Umbilical cord (tissue), 2 donors: Measurements from ENCODE around the gene SSNA1. TPM values are rescaled to one million over a fixed set of nuclear protein-coding genes. Genes with fewer than 3 reads are reported as not detected.
A peak's percentile ranks its signal among the peaks of the same experiment; 100 is the strongest.

Source experiments
- DNase-seq: peaks from one replicate; pipeline ENCODE4 v3.0.0-alpha.2; 2015; ENCODE audit warnings: low spot score
- total RNA-seq: library from RNA; depleted of rRNA; stranded (reverse); fragments of >200 nt; gene quantifications from one replicate; pipeline ENCODE4 v1.2.3, GENCODE V29; 2014; ENCODE audit warnings: low replicate concordance; ENCODE audit not compliant: insufficient read depth

The SSNA1 gene, protein sequence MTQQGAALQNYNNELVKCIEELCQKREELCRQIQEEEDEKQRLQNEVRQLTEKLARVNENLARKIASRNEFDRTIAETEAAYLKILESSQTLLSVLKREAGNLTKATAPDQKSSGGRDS
- 30.8 TPM for total RNA-seq

DNA sequence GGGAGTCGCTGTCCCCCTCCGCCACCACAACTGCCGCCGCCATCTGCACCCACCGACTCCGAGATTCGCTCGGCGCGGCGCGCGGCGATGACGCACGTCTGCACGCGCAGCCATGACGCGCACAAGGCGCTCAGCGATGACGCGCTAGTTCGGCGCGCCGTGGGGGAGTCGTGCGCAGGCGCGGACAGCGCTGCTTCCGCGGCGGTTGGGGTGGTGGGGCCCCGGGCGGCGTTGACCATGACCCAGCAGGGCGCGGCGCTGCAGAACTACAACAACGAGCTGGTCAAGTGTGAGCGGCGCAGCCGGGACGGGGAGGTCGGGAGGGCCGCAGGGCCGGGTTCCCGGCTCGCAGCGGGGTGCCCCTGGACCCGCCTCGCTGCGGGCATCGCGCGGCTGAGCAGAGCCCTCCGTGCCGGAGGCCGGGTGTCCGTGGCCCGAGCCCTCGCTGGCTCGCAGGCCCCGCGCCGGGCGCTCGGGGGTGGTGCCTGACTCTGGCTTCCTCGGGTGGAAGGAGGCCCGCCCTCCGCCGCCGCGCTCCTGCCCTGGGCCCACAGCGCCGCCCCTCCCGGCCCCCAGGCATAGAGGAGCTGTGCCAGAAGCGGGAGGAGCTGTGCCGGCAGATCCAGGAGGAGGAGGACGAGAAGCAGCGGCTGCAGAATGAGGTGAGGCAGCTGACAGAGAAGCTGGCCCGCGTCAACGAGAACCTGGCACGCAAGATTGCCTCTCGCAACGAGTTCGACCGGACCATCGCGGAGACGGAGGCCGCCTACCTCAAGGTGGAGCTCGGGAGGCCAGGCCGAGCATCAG lies at the start of gene SSNA1, which contains the start of gene ANAPC2:
SSNA1 (plus strand) TSS at position 187 of the 807 bp plus-strand sequence; CDS start at position 238, 51 bp downstream.
ANAPC2 (minus strand) TSS at position 71 of the 807 bp plus-strand sequence; CDS start at position 43, 28 bp downstream.
- DNase-seq, result peak; percentile 96

DNA sequence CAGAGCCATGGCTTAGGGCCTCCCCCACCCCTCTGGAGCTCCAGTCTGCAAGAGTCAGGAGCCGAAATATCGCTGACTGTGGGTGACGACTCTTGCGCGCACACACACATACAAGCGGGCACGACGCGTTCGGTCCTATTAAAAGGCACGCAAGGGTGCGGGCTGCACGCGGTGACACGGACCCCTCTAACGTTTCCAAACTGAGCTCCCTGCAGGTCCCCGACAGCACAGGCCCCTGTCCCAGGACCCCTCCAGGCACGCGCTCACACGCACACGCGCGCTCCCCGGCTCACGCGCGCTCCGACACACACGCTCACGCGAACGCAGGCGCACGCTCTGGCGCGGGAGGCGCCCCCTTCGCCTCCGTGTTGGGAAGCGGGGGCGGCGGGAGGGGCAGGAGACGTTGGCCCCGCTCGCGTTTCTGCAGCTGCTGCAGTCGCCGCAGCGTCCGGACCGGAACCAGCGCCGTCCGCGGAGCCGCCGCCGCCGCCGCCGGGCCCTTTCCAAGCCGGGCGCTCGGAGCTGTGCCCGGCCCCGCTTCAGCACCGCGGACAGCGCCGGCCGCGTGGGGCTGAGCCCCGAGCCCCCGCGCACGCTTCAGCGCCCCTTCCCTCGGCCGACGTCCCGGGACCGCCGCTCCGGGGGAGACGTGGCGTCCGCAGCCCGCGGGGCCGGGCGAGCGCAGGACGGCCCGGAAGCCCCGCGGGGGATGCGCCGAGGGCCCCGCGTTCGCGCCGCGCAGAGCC lies 49.6 kb upstream of the SSNA1 start, which contains the start of gene GRIN1:
GRIN1 (plus strand) TSS at position 433 of the 746 bp plus-strand sequence. CDS start 333 bp downstream, outside the sequence.
- no peak for DNase-seq

DNA sequence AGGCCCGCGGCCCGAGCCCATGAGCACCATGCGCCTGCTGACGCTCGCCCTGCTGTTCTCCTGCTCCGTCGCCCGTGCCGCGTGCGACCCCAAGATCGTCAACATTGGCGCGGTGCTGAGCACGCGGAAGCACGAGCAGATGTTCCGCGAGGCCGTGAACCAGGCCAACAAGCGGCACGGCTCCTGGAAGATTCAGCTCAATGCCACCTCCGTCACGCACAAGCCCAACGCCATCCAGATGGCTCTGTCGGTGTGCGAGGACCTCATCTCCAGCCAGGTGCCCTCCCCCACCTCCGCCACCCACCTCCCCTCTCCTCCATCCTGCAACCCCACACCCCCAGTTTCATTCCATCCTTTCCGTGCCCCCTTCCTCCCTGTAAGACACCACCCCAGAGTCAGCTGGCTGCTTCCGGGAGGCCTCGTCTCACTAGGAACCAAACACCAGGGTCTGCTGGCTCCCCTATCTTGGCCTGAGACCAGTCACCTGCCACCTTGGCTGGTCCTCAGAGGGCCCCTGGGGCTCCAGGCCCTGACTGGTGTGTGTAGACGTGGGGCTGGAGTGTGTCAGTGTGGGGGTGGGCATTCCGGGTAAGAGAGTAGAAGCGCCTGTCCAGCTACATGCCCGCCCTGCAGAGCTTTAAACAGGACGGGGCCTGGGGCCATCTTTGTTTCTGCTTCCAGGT lies 48.9 kb upstream of the SSNA1 start:
- DNase-seq, result no peak

DNA sequence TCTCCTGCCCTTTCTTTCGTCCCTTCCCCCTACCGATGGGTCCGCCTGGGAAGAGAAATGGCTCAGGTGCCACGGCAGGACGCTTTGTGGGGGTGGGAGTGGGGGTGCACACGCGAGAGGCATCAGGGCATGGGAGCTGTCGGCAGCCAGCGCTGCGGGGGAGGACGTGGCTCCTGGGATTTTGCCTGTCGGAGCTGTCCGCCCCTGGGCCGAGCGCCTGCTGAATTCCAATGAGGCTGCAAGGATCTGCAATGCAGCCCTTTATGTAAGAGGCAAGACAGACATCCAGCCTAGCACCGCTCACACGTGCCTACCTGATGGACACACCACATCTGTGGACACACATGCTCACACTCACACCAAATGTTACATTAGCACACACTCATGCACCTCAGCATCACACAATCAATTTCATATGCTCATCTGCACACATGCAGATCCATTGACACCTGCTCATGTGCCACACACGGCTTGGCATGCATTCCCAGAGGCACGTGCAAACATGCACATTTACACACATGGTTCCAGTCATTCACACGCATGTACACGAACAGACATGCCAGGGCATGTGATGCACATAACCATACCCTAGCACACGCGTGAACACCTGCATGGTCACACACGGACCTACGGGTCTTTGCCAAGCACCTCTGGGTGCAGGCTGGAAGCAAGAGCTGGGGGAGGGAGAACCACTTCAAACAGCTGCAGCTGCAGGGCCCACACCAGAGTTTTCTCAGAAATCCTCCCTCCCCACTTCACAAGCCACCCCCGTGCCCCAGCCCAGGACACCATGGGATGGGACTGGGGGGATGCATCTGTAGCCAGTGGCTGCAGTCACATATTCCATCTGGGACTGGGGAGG lies 48.1 kb upstream of the SSNA1 start:
- DNase-seq, result no peak

DNA sequence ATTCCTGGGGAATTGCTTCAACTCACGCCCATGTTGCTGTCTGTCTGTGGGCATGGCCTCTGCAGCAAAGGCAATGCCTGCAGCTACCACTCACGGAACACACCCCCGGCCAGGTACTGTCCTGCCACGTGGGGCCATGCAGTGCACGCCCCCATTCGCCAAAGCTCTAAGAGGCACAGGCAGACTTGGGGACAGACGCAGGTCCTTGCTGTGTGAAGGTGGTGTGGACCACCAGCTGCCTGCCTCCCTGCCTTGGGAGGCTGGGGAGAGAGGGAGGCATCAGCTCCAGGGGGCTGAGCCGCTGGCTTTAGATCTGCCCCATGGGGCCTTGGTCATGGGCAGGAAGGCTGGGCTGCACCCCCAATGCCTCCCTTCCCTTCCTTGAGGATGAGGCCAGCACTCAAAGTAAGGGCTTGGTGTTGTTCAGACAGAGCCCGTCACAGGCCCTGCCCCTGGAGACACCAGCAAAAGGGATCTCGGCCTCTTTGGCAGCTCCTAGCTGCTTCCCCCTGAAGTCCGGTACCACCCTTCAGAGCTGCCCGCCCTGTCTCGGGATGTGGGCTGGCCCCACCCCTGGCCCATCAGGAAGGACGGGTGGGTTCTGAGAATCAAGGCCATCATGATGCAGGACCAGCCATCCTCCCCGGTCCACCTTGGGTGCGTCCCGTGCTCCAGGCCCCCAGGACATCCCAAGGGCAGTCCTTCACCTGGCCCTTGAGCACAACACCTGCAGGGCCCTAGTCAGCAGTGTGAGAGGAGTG lies 47.2 kb upstream of the SSNA1 start:
- no peak for DNase-seq

DNA sequence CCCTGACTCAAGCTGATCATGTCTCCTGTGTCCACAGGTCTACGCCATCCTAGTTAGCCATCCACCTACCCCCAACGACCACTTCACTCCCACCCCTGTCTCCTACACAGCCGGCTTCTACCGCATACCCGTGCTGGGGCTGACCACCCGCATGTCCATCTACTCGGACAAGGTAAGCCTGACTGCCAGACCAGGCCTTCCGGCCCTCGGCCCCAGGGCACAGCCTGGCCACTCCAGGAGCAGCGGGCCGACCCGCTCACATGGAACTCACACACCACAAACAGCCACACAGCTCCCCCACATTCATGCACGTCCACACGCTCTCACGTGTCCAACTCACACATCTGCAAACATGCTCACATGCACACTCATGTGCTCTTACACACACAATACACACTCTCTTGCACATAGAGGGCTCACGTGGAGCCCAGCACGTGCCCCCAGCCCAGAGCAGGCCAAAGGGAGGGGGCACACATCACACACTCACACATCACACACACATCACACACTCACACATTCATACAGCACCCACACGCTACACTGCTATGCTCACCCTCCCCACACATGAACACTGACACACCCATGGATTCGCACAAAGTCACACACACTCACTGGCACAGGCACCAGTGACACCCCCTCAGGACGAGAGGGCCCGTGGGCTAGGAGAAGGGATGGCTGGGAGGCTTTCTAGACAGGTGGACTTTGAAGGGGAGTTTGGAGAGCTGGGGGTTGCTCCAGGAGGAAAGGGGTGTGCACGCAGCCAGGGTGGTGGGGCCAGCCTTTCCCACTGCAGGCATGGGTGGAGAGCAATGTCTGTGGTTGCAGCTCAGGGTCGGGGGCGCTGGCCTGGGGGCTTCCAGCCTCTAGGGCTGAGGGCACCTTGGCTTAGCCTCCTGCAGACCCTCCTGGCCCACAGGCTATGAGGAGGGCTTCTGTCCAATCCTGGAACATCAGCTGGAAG lies 46.2 kb upstream of the SSNA1 start:
- DNase-seq, result no peak

DNA sequence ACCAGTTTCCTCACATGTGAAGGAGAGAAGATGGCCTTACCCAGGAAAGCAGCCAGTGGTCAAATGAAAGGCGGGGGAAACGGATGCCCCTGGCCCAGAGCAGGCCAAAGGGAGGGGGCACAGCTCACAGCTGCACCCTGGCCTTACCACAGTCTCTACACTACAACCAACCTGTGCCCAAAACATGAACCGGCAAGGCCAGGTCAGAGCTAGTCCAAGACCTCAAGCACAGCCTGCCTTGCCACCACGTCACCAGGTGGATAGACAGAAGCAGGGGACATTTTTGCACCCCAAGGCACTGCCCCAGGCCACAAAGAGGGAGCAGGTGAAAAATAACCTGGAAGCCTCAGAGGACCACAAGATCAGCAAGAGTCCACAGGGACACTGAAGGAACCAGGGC lies 45.0 kb upstream of the SSNA1 start:
- no peak for DNase-seq

DNA sequence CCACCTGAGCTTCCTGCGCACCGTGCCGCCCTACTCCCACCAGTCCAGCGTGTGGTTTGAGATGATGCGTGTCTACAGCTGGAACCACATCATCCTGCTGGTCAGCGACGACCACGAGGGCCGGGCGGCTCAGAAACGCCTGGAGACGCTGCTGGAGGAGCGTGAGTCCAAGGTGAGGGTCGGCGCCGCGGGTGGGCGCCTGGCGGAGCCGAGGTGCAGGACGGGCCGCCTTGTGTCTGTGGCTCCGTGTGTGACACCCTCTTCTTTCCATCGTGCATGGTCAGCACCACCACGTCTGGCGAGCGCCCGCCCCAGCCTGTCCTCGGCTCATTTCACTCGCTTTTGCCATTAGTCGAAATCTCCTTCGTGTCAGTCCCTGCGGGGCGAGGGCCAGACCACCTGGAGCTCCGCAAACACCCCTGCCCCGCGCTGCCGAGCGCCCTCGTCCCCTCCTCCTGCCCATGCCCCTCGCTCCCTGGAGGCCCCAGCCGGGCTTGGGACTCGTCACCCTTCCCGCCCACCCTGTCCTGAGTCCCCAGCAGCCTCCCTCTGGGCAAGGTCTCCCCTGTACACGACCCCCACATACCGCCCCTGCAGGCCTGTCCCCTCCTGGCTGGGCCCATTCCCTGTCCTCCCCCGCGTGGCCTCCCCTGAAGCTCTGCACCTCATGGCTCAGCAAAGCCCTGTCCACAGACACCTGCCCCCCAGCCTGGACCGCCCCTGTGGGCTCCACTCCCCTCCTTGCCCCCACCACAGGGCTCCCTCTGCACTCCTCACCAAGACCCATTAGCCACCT lies 42.5 kb upstream of the SSNA1 start:
- no peak for DNase-seq

DNA sequence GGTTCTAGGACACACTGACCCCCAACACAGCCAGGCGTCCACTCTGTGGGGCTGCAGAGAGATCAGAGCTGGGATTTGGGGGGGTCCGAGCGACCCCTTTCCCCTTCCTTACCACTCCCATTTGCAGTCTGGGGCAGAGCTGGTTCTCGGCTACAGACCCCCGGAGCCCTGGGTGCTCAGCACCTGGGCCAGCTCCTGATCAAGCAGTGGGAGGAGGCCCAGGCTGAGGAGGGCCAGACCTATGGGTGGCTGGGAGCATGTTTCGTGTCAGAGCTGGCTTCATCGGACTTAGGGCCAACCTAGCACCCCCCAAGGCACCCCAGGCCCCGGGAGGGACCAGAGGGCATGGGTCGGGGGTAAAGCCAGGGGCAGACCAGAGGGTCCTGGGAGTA lies 42.0 kb upstream of the SSNA1 start:
- DNase-seq, result no peak

DNA sequence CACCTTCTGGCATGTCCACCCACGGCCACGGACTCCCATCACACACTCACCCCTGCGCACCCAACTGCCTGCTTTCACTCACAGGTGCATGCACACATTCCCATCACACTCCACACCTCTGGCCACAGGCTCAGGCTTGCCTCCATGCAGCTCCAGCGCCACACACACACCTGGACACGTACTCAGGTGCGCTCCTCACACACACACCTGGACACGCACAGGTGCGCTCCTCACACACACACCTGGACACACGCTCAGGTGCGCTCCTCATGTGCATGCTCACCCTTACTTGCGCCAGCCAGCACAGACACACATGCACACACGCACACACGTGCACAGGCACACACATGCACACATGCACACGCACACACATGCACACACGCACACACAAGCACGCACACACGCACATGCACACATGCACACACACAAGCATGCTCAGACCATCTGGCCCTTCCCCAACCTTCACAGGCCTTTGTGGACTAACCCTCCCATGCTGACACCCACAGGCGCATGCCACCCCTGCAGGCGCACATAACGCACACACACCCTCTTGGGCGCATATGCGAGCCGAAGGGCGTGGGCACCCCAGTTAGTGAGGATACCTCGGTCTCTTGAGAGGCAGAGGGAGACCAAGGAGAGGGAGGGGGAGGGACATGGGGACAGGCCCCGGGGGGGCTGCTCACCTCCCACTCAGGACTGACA lies 41.2 kb upstream of the SSNA1 start:
- no peak for DNase-seq

DNA sequence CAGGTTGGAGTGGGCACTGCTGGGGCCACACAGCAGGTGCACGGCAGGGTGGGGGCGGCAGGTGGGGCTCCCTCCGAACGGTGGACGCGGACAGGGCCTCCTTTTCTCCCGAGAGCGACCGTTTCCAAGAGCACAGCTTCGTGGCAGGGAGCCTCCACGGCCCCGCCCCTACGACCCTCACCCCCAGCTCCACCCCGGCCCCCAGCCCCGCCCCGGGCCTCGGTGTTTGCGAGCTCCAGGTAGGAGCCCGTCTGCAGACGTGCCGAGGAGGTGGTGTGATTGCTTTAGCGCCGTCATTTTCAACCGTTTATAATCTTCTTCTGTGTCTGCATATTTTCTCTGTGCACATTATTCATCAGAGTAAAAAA lies 40.7 kb upstream of the SSNA1 start:
- no peak for DNase-seq

DNA sequence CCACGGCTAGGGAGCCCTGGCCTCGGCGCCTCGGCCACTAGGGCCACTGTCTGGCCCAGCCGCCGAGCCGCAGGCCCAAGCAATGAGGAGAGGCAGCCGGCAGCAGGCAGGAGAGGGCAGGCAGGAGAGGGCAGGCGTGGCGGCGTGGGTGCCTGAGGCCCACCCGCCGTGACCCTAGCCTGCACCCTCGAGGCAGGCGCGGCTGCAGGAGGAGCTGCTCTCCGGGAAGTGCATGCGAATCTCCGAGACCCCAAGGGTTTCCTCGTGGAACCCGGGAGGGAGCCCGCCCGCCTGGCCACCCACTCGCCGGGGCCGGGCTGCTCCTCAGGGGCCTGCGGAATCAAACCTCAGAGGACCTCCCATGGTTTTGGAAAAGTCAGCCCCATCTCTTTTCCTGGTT lies 40.2 kb upstream of the SSNA1 start:
- no peak for DNase-seq

DNA sequence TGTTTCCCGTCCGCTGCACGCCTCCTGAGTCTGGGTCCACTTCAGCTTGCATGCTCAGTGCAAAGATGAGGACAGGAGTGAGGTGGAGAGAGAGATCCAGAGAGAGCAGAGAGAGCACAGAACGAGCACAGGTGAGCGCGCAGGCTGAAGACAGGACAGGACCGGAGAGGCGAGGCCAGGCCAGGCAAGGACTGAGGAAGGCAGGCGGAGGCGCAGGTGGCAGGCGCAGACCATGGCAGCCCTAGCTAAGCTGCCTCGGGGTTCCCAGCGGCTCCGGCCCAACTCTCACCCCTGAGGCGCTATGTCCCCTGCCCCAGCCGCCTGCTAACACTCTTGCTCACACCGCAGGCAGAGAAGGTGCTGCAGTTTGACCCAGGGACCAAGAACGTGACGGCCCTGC lies 39.8 kb upstream of the SSNA1 start:
- DNase-seq, result no peak

DNA sequence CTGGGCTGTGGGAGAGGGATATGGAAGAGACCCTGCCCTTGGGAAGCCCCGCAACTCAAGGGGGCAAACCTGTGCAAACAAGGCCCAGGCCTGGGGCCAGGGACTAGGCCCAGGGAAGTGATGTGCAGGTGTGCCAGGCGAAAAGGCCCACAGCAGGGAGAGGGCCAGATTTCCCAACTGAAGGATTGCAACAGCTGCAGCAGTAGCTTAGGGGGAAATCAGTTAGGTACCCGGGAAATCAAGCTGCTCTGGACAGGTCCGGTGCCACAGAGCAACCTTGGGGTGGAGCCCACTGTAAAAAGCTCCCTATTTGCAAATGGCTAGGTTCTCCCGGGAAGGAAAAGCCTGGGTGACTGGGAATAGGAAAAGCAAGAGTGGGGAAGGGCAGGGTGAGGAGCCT lies 39.1 kb upstream of the SSNA1 start:
- DNase-seq, result no peak

DNA sequence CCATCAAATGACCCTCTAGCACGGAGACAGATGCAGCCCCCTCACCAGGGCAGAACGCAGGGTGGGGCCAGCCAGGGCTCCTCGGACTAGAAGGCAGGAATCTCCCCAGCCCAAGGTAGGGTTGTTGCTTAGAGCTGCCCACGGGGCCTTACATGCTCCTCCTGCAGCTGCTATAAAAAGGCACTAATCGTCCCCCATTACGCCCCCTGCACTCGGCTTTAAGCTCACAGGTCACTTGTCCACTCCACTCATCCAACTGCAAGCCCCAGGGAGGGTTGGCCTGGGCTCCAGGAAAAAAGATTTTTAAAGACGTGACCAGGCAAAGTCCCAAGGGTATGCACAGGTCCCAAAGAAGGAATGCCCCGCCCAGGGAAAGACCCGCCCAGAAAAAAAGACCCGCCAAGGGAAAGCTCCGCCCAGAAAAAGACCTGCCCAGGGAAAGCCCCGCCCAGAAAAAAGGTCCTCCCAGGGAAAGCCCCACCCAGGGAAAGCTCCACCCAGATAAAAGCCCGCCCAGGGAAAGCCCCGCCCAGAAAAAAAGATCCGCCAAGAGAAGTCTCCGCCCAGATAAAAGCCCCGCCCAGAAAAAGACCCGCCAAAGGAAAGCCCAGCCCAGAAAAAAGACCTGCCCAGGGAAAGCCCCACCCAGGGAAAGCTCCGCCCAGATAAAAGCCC lies 38.4 kb upstream of the SSNA1 start:
- no peak for DNase-seq

DNA sequence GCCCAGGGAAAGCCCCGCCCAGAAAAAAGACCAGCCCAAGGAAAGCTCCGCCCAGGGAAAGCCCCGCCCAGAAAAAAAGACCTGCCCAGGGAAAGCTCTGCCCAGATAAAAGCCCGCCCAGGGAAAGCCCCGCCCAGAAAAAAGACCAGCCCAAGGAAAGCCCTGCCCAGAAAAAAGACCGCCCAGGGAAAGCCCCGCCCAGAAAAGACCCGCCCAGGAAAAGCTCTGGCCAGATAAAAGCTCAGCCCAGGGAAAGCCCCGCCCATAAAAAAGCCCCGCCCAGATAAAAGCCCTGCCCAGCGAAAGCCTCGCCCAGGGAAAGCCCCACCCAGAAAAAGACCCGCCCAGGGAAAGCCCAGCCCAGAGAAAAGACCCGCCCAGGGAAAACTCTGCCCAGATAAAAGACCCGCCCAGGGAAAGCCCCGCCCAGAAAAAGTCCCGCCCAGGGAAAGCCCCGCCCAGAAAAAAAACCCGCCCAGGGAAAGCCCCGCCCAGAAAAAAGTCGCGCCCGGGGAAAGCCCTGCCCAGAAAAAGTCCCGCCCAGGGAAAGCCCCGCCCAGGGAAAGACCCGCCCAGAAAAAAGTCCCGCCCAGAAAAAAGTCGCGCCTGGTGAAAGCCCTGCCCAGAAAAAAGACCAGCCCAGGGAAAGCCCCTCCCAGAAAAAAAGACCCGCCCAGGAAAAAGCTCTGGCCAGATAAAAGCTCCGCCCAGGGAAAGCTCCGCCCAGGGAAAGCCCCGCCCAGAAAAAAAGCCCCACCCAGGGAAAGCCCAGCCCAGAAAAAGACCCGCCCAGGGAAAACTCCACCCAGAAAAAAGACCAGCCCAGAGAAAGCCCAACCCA lies 37.6 kb upstream of the SSNA1 start:
- DNase-seq, result no peak
